HFF-Myc (cell line): ENCODE data around the gene RGS10.

Experiments used
- DNase-seq: peaks from one replicate; pipeline ENCODE4 v3.0.0-alpha.2; 2011; ENCODE audit warnings: low read depth; ENCODE audit errors: extremely low read depth
- H3K4me3 ChIP-seq: replicated peaks from 2 replicates; pipeline ENCODE4 v1.5.1; 2011; ENCODE audit warnings: low read depth, mild to moderate bottlenecking, control low read depth, low read length
- TF ChIP-seq, protein P1 (sequence below): IDR thresholded peaks from 2 replicates; pipeline ENCODE4 v1.5.1; 2012; ENCODE audit warnings: mild to moderate bottlenecking, low read depth, low read length, control low read depth; ENCODE audit errors: missing control alignments

Gene RGS10

DNA sequence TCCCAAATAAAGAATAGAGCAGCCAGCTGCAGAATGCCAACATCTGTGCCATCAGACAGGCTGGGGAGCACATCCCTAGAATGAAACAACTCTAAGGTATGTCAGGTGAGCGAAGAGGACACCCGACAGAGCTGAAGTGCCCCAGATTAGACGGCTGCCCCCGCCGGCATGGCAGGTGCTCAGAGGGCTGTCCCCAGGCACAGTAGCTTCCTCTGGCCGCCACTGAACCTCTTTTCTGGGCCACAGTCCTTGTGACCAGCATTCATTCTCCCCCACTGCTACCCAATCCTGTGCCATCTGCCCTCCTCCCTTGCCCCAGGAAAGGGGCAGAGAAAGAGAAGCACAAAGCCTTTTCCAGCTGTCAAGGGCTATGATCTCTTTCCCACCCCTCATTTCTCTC is 41.7 kb downstream of the RGS10 start:
- no peak for DNase-seq
- TF ChIP-seq, protein P1, sequence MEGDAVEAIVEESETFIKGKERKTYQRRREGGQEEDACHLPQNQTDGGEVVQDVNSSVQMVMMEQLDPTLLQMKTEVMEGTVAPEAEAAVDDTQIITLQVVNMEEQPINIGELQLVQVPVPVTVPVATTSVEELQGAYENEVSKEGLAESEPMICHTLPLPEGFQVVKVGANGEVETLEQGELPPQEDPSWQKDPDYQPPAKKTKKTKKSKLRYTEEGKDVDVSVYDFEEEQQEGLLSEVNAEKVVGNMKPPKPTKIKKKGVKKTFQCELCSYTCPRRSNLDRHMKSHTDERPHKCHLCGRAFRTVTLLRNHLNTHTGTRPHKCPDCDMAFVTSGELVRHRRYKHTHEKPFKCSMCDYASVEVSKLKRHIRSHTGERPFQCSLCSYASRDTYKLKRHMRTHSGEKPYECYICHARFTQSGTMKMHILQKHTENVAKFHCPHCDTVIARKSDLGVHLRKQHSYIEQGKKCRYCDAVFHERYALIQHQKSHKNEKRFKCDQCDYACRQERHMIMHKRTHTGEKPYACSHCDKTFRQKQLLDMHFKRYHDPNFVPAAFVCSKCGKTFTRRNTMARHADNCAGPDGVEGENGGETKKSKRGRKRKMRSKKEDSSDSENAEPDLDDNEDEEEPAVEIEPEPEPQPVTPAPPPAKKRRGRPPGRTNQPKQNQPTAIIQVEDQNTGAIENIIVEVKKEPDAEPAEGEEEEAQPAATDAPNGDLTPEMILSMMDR: no peak
- no peak overlapping the region for H3K4me3 ChIP-seq

DNA sequence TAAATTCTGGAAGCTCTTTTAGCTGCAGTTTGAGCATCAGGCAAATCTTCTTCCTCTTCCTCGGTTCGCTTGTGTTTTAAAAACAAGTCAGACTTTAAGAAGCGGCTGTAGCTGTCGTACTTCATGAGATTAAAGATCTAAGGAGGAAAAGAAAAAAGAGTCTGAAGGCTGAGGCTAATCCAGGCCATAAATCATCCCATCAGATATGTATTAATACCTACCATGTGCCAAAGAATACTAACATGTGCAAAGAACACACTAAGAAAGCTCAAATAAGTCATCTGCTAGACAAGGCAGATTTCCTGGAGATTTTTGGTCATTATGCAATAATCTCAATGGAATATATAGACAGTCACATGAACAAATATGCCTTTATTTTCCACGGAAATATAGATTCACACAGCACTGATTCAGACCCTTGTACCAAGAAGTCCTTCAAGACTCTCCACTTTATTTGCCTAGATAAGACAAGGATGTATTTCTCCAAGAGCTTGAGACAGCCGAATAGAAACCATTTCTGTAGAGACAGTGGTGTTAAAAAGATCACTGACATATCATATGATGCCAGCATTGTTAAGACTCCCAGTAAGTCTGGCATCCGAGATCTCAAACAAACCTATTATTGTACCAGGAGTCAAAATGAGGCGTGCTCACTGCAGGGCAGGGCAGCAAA is 42.3 kb downstream of the RGS10 start:
- no peak overlapping the region for H3K4me3 ChIP-seq
- DNase-seq: no peak

DNA sequence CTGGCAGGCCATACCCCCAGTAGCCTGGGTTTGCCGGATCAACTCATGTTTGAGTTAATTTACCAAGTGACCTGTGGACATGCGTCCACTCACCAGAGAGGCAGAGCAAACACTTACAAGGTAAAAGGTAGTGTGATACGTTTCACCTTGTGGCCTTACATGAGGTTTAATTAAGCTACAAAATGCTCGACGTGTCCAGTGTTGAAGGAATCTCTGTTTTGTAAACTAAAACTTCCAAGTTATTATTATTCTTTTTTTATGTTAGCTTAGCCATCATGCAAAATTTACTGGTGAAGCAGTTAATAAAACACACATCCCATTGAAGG is 42.9 kb downstream of the RGS10 start:
- DNase-seq: no peak
- no peak overlapping the region for H3K4me3 ChIP-seq
- TF ChIP-seq, protein P1: no peak

More for the DNA sequence above, 42.3 kb downstream of the RGS10 start:
- TF ChIP-seq, protein P1: no peak

DNA sequence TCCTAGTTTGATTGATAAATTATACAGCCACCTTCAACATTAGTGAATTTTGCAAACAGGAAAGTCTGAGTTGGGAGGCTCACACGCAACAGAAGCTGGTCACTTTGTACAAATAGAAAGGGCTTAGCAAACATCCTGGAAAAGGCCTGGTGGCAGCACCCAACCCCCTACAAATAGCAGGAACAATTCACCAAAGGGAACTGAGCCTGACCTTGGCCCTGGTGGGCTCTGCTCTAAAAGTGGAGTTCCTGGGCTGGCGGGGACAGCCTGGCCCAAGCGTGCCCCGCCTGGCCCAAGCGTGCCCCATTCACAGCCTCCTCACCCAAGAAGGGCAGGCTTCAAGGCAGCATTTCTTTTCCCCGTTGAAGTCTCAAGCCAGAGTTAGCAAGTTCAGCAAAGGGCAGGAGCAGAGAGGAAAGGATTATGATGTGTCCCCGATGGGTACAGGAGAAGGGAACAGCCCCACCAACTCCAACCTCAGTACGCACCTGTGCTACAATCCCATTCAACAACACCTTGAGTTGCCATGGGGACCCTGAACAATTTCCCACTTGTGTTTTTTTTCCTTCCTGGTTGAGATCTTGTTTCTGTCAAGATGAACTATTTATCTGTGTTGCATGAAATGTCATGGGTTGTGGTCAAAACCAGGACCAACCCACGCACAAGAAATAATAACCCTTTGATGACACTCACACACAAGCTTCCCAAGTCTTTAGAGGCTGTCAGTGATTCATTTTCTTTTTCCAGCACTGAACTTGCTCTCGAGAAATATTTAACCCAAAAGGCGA is 43.4 kb downstream of the RGS10 start:
- no peak overlapping the region for H3K4me3 ChIP-seq
- no peak for DNase-seq
- TF ChIP-seq, protein P1: no peak

DNA sequence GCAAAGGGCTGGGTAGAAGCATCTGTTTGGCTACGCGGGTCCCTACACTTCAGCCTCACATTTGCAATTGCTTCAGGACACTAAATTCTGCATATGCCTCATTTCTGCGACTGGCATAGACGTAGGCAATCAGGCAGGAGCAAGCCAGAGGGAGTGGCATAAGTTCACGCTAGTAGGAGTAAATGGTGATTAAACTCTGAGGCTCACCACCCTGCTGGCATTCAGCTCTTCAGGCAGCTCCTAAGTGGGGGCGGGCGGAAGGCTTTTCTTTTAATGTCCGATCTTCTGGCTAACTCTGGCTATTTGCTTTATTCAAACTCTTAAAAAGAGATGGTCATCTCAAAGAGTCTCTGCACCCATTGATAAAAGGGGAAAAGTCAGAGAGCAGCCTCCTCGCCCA is 45.3 kb downstream of the RGS10 start:
- H3K4me3 ChIP-seq: no peak overlapping the region
- no peak for DNase-seq
- TF ChIP-seq, protein P1: no peak

DNA sequence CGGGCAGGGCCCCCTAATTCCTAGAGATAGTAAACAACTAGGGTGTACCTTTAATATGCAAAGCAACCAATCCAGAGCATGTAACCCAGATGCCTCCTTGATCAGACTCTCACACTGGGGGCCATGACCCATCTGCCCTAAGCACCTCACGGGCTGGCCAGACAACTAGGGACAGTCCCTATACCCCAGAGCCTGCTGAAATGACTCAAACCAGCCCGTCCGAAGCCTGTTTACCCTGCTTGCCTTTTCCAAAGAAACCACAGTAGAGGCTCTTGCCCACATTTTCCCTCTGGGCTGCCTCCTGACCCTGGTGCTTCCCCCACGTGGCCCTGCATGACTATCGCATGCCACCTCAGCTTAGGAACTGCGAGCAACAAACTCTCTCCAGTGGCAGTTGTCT is 46.2 kb downstream of the RGS10 start:
- H3K4me3 ChIP-seq: no peak overlapping the region
- TF ChIP-seq, protein P1: no peak
- no peak for DNase-seq

DNA sequence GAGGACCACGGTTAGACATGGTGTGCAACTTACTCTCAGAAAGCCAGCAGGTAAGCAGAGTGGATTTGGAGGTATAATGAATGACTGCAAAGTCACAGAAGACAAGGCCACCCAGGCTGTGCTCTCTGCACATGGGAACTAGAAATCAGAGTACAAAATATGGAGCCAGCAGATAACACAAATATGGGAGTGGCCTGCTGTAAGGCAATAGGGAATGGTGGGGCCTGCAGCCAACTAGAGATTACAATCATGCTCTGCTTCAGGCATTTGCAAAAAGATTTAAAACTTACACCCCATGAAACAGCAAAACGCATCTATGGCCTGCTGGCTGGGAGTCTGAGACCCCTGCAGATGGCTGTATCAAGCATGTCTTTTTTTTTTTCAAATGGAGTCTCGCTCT is 47.0 kb downstream of the RGS10 start:
- no peak for DNase-seq
- H3K4me3 ChIP-seq: no peak overlapping the region
- TF ChIP-seq, protein P1: no peak
